Renal cortical epithelial cell (primary cell): ENCODE data around the gene TMTC1. TPM values are rescaled to one million over a fixed set of nuclear protein-coding genes. Genes with fewer than 3 reads are reported as not detected.
A peak's percentile ranks its signal among the peaks of the same experiment; 100 is the strongest.

Source experiments
- DNase-seq: peaks from one replicate; pipeline ENCODE4 v3.0.0-alpha.2; 2011; ENCODE audit warnings: low read depth
- total RNA-seq: library from RNA; depleted of rRNA; stranded (reverse); fragments of >200 nt; gene quantifications from 2 replicates; pipeline ENCODE4 v1.2.3, GENCODE V29; 2014

The TMTC1 gene
- total RNA-seq, 1 donor from 2014 or later = 0.45 TPM

- no peak for DNase-seq
Measured at GRCh38 chr12:29537298-29537697, 246.4 kb downstream of the TMTC1 start.

GRCh38 chr12:29534935-29535334, 248.8 kb downstream of the TMTC1 start:
- peak; percentile 3 for DNase-seq

GRCh38 chr12:29533815-29534489, 249.8 kb downstream of the TMTC1 start:
- no peak for DNase-seq

- no peak for DNase-seq
Measured at GRCh38 chr12:29531471-29531870, 252.3 kb downstream of the TMTC1 start.

GRCh38 chr12:29530436-29530835, 253.3 kb downstream of the TMTC1 start:
- DNase-seq = no peak

- no peak for DNase-seq
Measured at GRCh38 chr12:29528161-29528560, 255.6 kb downstream of the TMTC1 start.

- DNase-seq = no peak
Measured at GRCh38 chr12:29521951-29522350, 261.8 kb downstream of the TMTC1 start.

- peak; percentile 56 for DNase-seq
Measured at GRCh38 chr12:29519585-29520182, 264.1 kb downstream of the TMTC1 start.

GRCh38 chr12:29518407-29518806, 265.3 kb downstream of the TMTC1 start:
- no peak for DNase-seq

GRCh38 chr12:29517264-29517663, 266.5 kb downstream of the TMTC1 start:
- no peak for DNase-seq

- DNase-seq = no peak
Measured at GRCh38 chr12:29516431-29516875, 267.3 kb downstream of the TMTC1 start.

GRCh38 chr12:29510591-29511185, 273.1 kb downstream of the TMTC1 start:
- no peak for DNase-seq

- no peak for DNase-seq
Measured at GRCh38 chr12:29509503-29509902, 274.2 kb downstream of the TMTC1 start.

- DNase-seq = no peak
Measured at GRCh38 chr12:29508949-29509348, 274.8 kb downstream of the TMTC1 start.

GRCh38 chr12:29505122-29505521, 278.6 kb downstream of the TMTC1 start:
- no peak for DNase-seq

GRCh38 chr12:29503283-29503682, 280.5 kb downstream of the TMTC1 start:
- DNase-seq = no peak

GRCh38 chr12:29499235-29499634, 284.5 kb downstream of the TMTC1 start:
- DNase-seq = no peak

- DNase-seq = no peak
Measured at GRCh38 chr12:29497588-29497987, 286.2 kb downstream of the TMTC1 start, which contains the start of gene OVCH1. Gene OVCH1 (minus strand): TSS chr12:29497686. CDS start chr12:29497686, 0 bp downstream.

GRCh38 chr12:29492891-29493290, 290.9 kb downstream of the TMTC1 start:
- no peak for DNase-seq

- DNase-seq = no peak
Measured at GRCh38 chr12:29486972-29487371, 296.8 kb downstream of the TMTC1 start.

- DNase-seq = no peak
Measured at GRCh38 chr12:29463198-29463597, 320.5 kb downstream of the TMTC1 start.

- no peak for DNase-seq
Measured at GRCh38 chr12:29460082-29460481, 323.7 kb downstream of the TMTC1 start.

- DNase-seq = no peak
Measured at GRCh38 chr12:29455087-29455486, 328.7 kb downstream of the TMTC1 start.
